B cell (primary cell): ENCODE results near the gene MTFMT. TPM values are rescaled to one million over a fixed set of nuclear protein-coding genes. Genes with fewer than 3 reads are reported as not detected.

Experiments
- ATAC-seq: fragments of 200-7000 bp; cut with Tn5 transposase; one replicate; pipeline ENCODE4 v1.10.0; 2021; ENCODE audit warnings: low read depth, mild to moderate bottlenecking, moderate number of reproducible peaks, moderate library complexity
- CTCF ChIA-PET: fragments of 350-600 bp; sonication (Branson Sonifier 250); formaldehyde crosslinking; loops from one replicate; lab custom pipeline; 2021; ENCODE audit warnings: antibody characterized with exemption, inconsistent platforms; lab: Charles Lee
- POLR2A ChIA-PET: fragments of 350-600 bp; sonication (Branson Sonifier 250); formaldehyde crosslinking; loops from one replicate; lab custom pipeline; 2021; ENCODE audit warnings: antibody characterized with exemption; lab: Charles Lee
- DNase-seq: peaks from one replicate; pipeline ENCODE4 v3.0.0; 2013
- H2AFZ ChIP-seq: 2 replicates; pipeline ENCODE4 v1.6.1; 2012; ENCODE audit warnings: mild to moderate bottlenecking, low read depth, low read length; ENCODE audit not compliant: insufficient read depth, poor library complexity, severe bottlenecking
- H3K27ac ChIP-seq, 2 donors: 1 replicate in 1 of 2; 2 replicates in 1 of 2; pipeline ENCODE4 v1.5.1; 2012 to 2013; ENCODE audit warnings: low read length in 2 of 2, mild to moderate bottlenecking in 2 of 2, moderate library complexity in 1 of 2
- H3K27me3 ChIP-seq, 4 experiments: fragments of 200-600 bp in 1 of 4; sonication (generic) in 1 of 4; replicated peaks in 1 of 4; 1 replicate in 2 of 4; 2 replicates in 2 of 4; pipeline versions ENCODE4 v1.6.1 to v1.7.0; 2013 to 2016; ENCODE audit warnings: low read length in 3 of 4, mild to moderate bottlenecking in 2 of 4, mixed read lengths in 1 of 4, moderate library complexity in 1 of 4; ENCODE audit not compliant: insufficient read depth in 4 of 4, control insufficient read depth in 3 of 4; ENCODE audit errors: control extremely low read depth in 1 of 4
- H3K36me3 ChIP-seq, 2 experiments: replicated peaks in 1 of 2; 1 replicate in 1 of 2; 2 replicates in 1 of 2; pipeline versions ENCODE4 v1.6.1 to v1.7.1; 2013; ENCODE audit warnings: low read length in 1 of 2; ENCODE audit not compliant: insufficient read depth in 2 of 2, control insufficient read depth in 1 of 2; ENCODE audit errors: control extremely low read depth in 1 of 2, extremely low read depth in 1 of 2
- H3K4me1 ChIP-seq, 2 donors: fragments of 200-600 bp in 1 of 2; sonication (generic) in 1 of 2; 1 replicate in 1 of 2; 2 replicates in 1 of 2; pipeline versions ENCODE4 v1.5.1 to v1.6.1; 2013 to 2017; ENCODE audit warnings: low read length in 2 of 2; ENCODE audit not compliant: control insufficient read depth in 2 of 2, insufficient read depth in 2 of 2
- H3K4me2 ChIP-seq: replicated peaks from 2 replicates; pipeline ENCODE3; 2012; ENCODE audit warnings: mild to moderate bottlenecking, low read depth, low read length; ENCODE audit not compliant: poor library complexity, severe bottlenecking
- H3K4me3 ChIP-seq, 5 experiments: fragments of 200-600 bp in 1 of 5; sonication (generic) in 1 of 5; 1 replicate in 3 of 5; 2 replicates in 2 of 5; pipeline versions ENCODE4 v1.5.1 to v1.7.0; 2011 to 2016; ENCODE audit warnings: low read length in 4 of 5, mild to moderate bottlenecking in 4 of 5, low read depth in 2 of 5, control low read depth in 1 of 5, moderate library complexity in 1 of 5; ENCODE audit not compliant: insufficient read depth in 1 of 5; ENCODE audit errors: control extremely low read depth in 1 of 5, extremely low read depth in 1 of 5
- H3K79me2 ChIP-seq: fragments of 200-600 bp; sonication (generic); one replicate; pipeline ENCODE4 v1.6.0; 2016; ENCODE audit warnings: low read length; ENCODE audit not compliant: control insufficient read depth, insufficient read depth
- H3K9ac ChIP-seq: fragments of 200-600 bp; sonication (generic); 2 replicates; pipeline ENCODE4 v1.6.1; 2017; ENCODE audit warnings: mild to moderate bottlenecking, low read length, moderate library complexity
- H3K9me3 ChIP-seq, 3 donors: one replicate each; pipeline versions ENCODE4 v1.6.1 to v1.7.1; 2013; ENCODE audit warnings: low read length in 2 of 3; ENCODE audit not compliant: control insufficient read depth in 2 of 3, insufficient read depth in 1 of 3; ENCODE audit errors: control extremely low read depth in 1 of 3
- H4K20me1 ChIP-seq: 2 replicates; pipeline ENCODE4 v1.6.0; 2012; ENCODE audit warnings: mild to moderate bottlenecking, low read length; ENCODE audit not compliant: insufficient read depth, control insufficient read depth, poor library complexity, severe bottlenecking
- H3K27ac Mint-ChIP-seq: one replicate; pipeline ENCODE4 v1.8.0; 2021; ENCODE audit warnings: mixed read lengths
- H3K27me3 Mint-ChIP-seq: one replicate; pipeline ENCODE4 v1.8.0; 2021; ENCODE audit warnings: mixed read lengths
- H3K4me1 Mint-ChIP-seq: one replicate; pipeline ENCODE4 v1.8.0; 2021; ENCODE audit warnings: mixed read lengths
- H3K4me3 Mint-ChIP-seq: one replicate; pipeline ENCODE4 v1.8.0; 2021; ENCODE audit warnings: mixed read lengths
- H3K9me3 Mint-ChIP-seq: one replicate; pipeline ENCODE4 v1.8.0; 2022; ENCODE audit warnings: mixed read lengths; ENCODE audit not compliant: insufficient read depth
- CTCF ChIP-seq: fragments of 200-600 bp; IDR thresholded peaks from one replicate; pipeline ENCODE4 v1.8.0; 2022; ENCODE audit warnings: antibody characterized with exemption, mild to moderate bottlenecking
- EZH2 ChIP-seq: IDR thresholded peaks from 2 replicates; pipeline ENCODE4 v1.6.1; 2012; ENCODE audit warnings: borderline replicate concordance, low read depth, mild to moderate bottlenecking, moderate library complexity, low read length; ENCODE audit not compliant: insufficient read depth, poor library complexity, severe bottlenecking
- WGBS: methylation state at CpG from one replicate; pipeline ENCODE4 v1.1.5; 2013; ENCODE audit warnings: missing lambda C conversion rate; ENCODE audit not compliant: insufficient coverage; 5-methylcytosine and 5-hydroxymethylcytosine counted together
- intact Hi-C: fragments of 100-400 bp; cut with micrococcal nuclease; formaldehyde crosslinking; loops from one replicate; pipeline ENCODE4 v1.10.0; 2022
- polyA plus RNA-seq: library from polyadenylated mRNA; depleted of rRNA; stranded (reverse); fragments of >200 nt; gene quantifications from 2 replicates; pipeline ENCODE4 v1.2.3, GENCODE V29; 2012
- total RNA-seq, 2 donors: library from RNA; stranded (reverse); fragments of 120-200 nt in 1 of 2; gene quantifications; 1 replicate in 1 of 2; 2 replicates in 1 of 2; pipeline versions ENCODE4 v1.2.3 to v1.2.4, GENCODE V29; 2013 to 2022

MTFMT gene
- total and polyA plus RNA-seq, 2 donors (not counting 1 experiment from before 2014, with no cell fraction given): 10.0 to 14.3 TPM

- CTCF ChIA-PET: no interaction called here
Observed at GRCh38 chr15:65038428-65038827, 9.0 kb upstream of the MTFMT start.

DNA sequence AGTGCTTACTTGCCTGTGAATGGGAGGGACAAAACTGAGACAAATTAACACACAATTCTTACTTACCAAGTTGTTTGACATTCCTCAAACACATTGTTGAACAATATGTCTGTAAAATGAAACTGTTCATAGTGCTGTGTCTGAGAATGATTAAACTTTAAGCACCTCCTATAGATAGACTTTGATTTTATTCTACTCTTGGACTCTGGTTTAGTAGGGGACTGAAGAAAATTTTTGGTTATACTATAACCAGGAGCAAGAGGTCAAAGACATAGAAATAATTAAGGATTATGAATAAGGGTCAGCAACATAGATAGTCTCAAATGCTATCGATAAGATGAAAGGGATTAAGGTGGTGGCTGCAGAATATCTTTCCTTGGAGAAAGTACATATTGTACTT, 7.9 kb upstream of the MTFMT start:
- H3K9me3 Mint-ChIP-seq: no peaks in the 10 kb centered on the region
- Histone ChIP-seq H3K79me2 (no peaks in the 10 kb centered on the region), H3K4me3 (no peak overlapping the region), H3K27me3 (peaks cover 0 to 3% (median 0%) of the 10 kb centered on the region in 4 experiments), H3K9ac (no peak overlapping the region), H2AFZ (no peak overlapping the region), H3K4me1 (peaks cover 8 to 17% of the 10 kb centered on the region in 2 donors), H3K4me2 (no peak overlapping the region), H4K20me1 (no peaks in the 10 kb centered on the region), H3K36me3 (no peaks in the 10 kb centered on the region), H3K9me3 (no peaks in the 10 kb centered on the region), H3K27ac (no peak overlapping the region)
- DNase-seq (no peak), ATAC-seq (no peak)
- TF ChIP-seq CTCF (no peak), EZH2 (no peak)
- POLR2A ChIA-PET: no interaction called here
- intact Hi-C loops: no loop called here
- H3K4me1 Mint-ChIP-seq: peaks cover 12% of the 10 kb centered on the region
- no CpG with 5 or more reads among the region's 1 CpG for WGBS
- CTCF ChIA-PET: no interaction called here
- H3K27me3 Mint-ChIP-seq: peaks cover 6% of the 10 kb centered on the region
- no peak overlapping the region for H3K27ac Mint-ChIP-seq
- H3K4me3 Mint-ChIP-seq: no peak overlapping the region

More at GRCh38 chr15:65038428-65038827, 9.0 kb upstream of the MTFMT start:
- ATAC-seq (no peak), DNase-seq (no peak)
- peaks cover 3% of the 10 kb centered on the region for H3K27me3 Mint-ChIP-seq
- Histone ChIP-seq H3K36me3 (no peaks in the 10 kb centered on the region), H3K27ac (no peak overlapping the region), H2AFZ (no peak overlapping the region), H3K9ac (no peak overlapping the region), H3K4me2 (no peak overlapping the region), H3K9me3 (no peaks in the 10 kb centered on the region), H3K4me3 (no peak overlapping the region), H3K4me1 (peaks cover 4 to 9% of the 10 kb centered on the region in 2 donors), H3K79me2 (no peaks in the 10 kb centered on the region), H4K20me1 (no peaks in the 10 kb centered on the region), H3K27me3 (no peaks in the 10 kb centered on the region)
- intact Hi-C loops: no loop called here
- no peak overlapping the region for H3K27ac Mint-ChIP-seq
- WGBS: 100% methylated on average over 1 of the region's 3 CpGs
- POLR2A ChIA-PET: no interaction called here
- no peaks in the 10 kb centered on the region for H3K9me3 Mint-ChIP-seq
- H3K4me3 Mint-ChIP-seq: no peak overlapping the region
- TF ChIP-seq CTCF (no peak), EZH2 (no peak)
- peaks cover 8% of the 10 kb centered on the region for H3K4me1 Mint-ChIP-seq
